ENCODE data around the gene CREB3L1.

CREB3L1 gene, protein sequence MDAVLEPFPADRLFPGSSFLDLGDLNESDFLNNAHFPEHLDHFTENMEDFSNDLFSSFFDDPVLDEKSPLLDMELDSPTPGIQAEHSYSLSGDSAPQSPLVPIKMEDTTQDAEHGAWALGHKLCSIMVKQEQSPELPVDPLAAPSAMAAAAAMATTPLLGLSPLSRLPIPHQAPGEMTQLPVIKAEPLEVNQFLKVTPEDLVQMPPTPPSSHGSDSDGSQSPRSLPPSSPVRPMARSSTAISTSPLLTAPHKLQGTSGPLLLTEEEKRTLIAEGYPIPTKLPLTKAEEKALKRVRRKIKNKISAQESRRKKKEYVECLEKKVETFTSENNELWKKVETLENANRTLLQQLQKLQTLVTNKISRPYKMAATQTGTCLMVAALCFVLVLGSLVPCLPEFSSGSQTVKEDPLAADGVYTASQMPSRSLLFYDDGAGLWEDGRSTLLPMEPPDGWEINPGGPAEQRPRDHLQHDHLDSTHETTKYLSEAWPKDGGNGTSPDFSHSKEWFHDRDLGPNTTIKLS

DNA sequence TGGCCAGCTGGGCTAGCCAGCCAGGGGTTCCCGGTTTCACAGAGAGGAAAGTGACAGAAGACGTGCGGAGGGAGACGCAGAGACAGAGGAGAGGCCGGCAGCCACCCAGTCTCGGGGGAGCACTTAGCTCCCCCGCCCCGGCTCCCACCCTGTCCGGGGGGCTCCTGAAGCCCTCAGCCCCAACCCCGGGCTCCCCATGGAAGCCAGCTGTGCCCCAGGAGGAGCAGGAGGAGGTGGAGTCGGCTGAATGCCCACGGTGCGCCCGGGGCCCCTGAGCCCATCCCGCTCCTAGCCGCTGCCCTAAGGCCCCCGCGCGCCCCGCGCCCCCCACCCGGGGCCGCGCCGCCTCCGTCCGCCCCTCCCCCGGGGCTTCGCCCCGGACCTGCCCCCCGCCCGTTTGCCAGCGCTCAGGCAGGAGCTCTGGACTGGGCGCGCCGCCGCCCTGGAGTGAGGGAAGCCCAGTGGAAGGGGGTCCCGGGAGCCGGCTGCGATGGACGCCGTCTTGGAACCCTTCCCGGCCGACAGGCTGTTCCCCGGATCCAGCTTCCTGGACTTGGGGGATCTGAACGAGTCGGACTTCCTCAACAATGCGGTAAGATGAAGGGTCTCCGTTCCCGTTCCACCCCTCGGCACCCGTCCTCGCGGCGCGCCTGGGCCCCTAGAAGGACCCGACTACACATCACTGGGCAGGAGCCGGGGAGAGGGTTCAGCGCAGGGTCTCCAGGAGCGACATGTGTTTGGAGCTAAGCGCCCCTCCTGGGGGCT, at the start of gene CREB3L1:
CREB3L1 (plus strand) TSS at position 41 of the 765 bp plus-strand sequence; CDS start at position 491, 450 bp downstream.
- peak; percentile 44 for ATAC-seq
- TF ChIP-seq, protein P1, sequence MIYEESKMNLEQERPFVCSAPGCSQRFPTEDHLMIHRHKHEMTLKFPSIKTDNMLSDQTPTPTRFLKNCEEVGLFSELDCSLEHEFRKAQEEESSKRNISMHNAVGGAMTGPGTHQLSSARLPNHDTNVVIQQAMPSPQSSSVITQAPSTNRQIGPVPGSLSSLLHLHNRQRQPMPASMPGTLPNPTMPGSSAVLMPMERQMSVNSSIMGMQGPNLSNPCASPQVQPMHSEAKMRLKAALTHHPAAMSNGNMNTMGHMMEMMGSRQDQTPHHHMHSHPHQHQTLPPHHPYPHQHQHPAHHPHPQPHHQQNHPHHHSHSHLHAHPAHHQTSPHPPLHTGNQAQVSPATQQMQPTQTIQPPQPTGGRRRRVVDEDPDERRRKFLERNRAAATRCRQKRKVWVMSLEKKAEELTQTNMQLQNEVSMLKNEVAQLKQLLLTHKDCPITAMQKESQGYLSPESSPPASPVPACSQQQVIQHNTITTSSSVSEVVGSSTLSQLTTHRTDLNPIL (CRISPR knock-in tag; IDR thresholded peaks at IDR 0.05; ENCODE audit: low read depth) = no peak
- TF ChIP-seq ISL1 (CRISPR knock-in tag; IDR thresholded peaks at IDR 0.05) (no peak), OSR1 (CRISPR knock-in tag; IDR thresholded peaks at IDR 0.05) (no peak), ZC3H10 (CRISPR knock-in tag; IDR thresholded peaks at IDR 0.05) (no peak), ARNTL (CRISPR knock-in tag; IDR thresholded peaks at IDR 0.05; ENCODE audit: borderline replicate concordance, low read depth) (no peak), ZFP3 (CRISPR knock-in tag; IDR thresholded peaks at IDR 0.05) (no peak), TCF4 (CRISPR knock-in tag; IDR thresholded peaks at IDR 0.05; ENCODE audit: borderline replicate concordance) (no peak), CSDC2 (CRISPR knock-in tag; IDR thresholded peaks at IDR 0.05) (no peak)

DNA sequence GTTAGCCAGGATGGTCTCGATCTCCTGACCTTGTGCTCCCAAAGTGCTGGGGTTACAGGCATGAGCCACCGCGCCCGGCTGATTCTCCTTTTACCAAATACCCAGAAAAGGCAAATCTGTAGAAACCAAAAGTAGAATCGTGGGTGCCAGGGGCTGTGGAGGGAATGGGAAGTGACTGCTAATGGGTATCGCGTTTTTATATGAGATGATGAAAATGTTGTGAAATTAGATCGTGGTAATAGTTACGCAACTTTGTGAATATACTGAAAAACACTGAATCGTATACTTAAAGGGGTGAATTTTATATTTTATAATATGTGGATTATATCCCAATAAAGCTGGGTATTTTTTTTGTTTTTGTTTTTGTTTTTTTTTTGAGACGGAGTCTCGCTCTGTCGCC, 48.2 kb upstream of the CREB3L1 start:
- TF ChIP-seq ZC3H10 (CRISPR knock-in tag; IDR thresholded peaks at IDR 0.05) (no peak), ZFP30 (CRISPR knock-in tag; IDR thresholded peaks at IDR 0.05) (no peak), GLIS3 (CRISPR knock-in tag; IDR thresholded peaks at IDR 0.05) (no peak), RARB (CRISPR knock-in tag; IDR thresholded peaks at IDR 0.05) (no peak), SNAI2 (CRISPR knock-in tag; IDR thresholded peaks at IDR 0.05) (no peak), CSDC2 (CRISPR knock-in tag; IDR thresholded peaks at IDR 0.05) (no peak), ZFP3 (CRISPR knock-in tag; IDR thresholded peaks at IDR 0.05) (no peak), ZNF70 (CRISPR knock-in tag; IDR thresholded peaks at IDR 0.05) (no peak), PPARA (CRISPR knock-in tag; IDR thresholded peaks at IDR 0.05; ENCODE audit: borderline replicate concordance) (no peak), TCF4 (CRISPR knock-in tag; IDR thresholded peaks at IDR 0.05; ENCODE audit: borderline replicate concordance) (no peak), ZNF8 (CRISPR knock-in tag; IDR thresholded peaks at IDR 0.05) (no peak), ISL1 (CRISPR knock-in tag; IDR thresholded peaks at IDR 0.05) (no peak), ZNF565 (CRISPR knock-in tag; conservative IDR thresholded peaks at IDR 0.05; ENCODE audit: low read depth) (no peak), ESRRG (CRISPR knock-in tag; IDR thresholded peaks at IDR 0.05) (no peak), OSR1 (CRISPR knock-in tag; IDR thresholded peaks at IDR 0.05) (no peak)
- TF ChIP-seq, protein P2, sequence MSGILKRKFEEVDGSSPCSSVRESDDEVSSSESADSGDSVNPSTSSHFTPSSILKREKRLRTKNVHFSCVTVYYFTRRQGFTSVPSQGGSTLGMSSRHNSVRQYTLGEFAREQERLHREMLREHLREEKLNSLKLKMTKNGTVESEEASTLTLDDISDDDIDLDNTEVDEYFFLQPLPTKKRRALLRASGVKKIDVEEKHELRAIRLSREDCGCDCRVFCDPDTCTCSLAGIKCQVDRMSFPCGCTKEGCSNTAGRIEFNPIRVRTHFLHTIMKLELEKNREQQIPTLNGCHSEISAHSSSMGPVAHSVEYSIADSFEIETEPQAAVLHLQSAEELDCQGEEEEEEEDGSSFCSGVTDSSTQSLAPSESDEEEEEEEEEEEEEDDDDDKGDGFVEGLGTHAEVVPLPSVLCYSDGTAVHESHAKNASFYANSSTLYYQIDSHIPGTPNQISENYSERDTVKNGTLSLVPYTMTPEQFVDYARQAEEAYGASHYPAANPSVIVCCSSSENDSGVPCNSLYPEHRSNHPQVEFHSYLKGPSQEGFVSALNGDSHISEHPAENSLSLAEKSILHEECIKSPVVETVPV (CRISPR knock-in tag; IDR thresholded peaks at IDR 0.05) = no peak
- TF ChIP-seq, protein P3, sequence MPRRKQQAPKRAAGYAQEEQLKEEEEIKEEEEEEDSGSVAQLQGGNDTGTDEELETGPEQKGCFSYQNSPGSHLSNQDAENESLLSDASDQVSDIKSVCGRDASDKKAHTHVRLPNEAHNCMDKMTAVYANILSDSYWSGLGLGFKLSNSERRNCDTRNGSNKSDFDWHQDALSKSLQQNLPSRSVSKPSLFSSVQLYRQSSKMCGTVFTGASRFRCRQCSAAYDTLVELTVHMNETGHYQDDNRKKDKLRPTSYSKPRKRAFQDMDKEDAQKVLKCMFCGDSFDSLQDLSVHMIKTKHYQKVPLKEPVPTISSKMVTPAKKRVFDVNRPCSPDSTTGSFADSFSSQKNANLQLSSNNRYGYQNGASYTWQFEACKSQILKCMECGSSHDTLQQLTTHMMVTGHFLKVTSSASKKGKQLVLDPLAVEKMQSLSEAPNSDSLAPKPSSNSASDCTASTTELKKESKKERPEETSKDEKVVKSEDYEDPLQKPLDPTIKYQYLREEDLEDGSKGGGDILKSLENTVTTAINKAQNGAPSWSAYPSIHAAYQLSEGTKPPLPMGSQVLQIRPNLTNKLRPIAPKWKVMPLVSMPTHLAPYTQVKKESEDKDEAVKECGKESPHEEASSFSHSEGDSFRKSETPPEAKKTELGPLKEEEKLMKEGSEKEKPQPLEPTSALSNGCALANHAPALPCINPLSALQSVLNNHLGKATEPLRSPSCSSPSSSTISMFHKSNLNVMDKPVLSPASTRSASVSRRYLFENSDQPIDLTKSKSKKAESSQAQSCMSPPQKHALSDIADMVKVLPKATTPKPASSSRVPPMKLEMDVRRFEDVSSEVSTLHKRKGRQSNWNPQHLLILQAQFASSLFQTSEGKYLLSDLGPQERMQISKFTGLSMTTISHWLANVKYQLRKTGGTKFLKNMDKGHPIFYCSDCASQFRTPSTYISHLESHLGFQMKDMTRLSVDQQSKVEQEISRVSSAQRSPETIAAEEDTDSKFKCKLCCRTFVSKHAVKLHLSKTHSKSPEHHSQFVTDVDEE (CRISPR knock-in tag; IDR thresholded peaks at IDR 0.05) = no peak
- TF ChIP-seq, protein P1 (CRISPR knock-in tag; IDR thresholded peaks at IDR 0.05; ENCODE audit: low read depth) = no peak
- TF ChIP-seq, protein P4, sequence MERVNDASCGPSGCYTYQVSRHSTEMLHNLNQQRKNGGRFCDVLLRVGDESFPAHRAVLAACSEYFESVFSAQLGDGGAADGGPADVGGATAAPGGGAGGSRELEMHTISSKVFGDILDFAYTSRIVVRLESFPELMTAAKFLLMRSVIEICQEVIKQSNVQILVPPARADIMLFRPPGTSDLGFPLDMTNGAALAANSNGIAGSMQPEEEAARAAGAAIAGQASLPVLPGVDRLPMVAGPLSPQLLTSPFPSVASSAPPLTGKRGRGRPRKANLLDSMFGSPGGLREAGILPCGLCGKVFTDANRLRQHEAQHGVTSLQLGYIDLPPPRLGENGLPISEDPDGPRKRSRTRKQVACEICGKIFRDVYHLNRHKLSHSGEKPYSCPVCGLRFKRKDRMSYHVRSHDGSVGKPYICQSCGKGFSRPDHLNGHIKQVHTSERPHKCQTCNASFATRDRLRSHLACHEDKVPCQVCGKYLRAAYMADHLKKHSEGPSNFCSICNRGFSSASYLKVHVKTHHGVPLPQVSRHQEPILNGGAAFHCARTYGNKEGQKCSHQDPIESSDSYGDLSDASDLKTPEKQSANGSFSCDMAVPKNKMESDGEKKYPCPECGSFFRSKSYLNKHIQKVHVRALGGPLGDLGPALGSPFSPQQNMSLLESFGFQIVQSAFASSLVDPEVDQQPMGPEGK (CRISPR knock-in tag; IDR thresholded peaks at IDR 0.05; ENCODE audit: borderline replicate concordance) = no peak
- TF ChIP-seq, protein P5, sequence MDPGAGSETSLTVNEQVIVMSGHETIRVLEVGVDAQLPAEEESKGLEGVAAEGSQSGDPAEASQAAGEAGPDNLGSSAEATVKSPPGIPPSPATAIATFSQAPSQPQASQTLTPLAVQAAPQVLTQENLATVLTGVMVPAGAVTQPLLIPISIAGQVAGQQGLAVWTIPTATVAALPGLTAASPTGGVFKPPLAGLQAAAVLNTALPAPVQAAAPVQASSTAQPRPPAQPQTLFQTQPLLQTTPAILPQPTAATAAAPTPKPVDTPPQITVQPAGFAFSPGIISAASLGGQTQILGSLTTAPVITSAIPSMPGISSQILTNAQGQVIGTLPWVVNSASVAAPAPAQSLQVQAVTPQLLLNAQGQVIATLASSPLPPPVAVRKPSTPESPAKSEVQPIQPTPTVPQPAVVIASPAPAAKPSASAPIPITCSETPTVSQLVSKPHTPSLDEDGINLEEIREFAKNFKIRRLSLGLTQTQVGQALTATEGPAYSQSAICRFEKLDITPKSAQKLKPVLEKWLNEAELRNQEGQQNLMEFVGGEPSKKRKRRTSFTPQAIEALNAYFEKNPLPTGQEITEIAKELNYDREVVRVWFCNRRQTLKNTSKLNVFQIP (CRISPR knock-in tag; IDR thresholded peaks at IDR 0.05; ENCODE audit: borderline replicate concordance, low read depth) = no peak

More for the DNA sequence above, 48.2 kb upstream of the CREB3L1 start:
- no peak for ATAC-seq

Data from SK-N-SH treated with all-trans-retinoic acid at 6 μM for 48 hours (cell line).